Measurements from ENCODE around the gene HARS1.
"Not testable (repeated sequence)": the region's sequence is repeated elsewhere in the genome, so short reads cannot be mapped to it uniquely, and the experiment has no call there.

HARS1 gene

DNA sequence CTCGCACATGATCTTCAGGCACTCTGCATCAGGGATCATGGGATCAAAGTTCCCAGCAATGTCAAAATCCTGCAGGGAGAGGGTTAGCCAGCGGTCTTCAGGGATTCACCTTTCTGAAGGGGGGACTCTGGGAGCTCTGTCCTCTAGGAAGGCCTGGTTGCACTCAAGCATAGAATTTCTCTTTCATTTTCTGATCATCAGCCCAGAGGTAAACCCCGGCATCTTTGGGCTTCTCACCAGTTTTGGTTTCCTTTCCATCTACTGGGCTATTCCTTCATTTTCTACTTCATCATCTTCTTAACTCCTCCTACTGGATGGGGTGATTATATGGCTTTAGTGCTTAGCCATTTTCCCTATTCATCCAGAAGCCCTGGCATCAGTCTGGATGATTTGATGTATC is 13.2 kb downstream of the HARS1 start:
- no peak for DNase-seq (ENCODE audit: low spot score)

- no peak for DNase-seq (ENCODE audit: low spot score)
Measured at GRCh38 chr5:140674629-140675028, 16.5 kb downstream of the HARS1 start.

- DNase-seq (ENCODE audit: low spot score): no peak
Measured at GRCh38 chr5:140674211-140674610, 17.0 kb downstream of the HARS1 start.

DNA sequence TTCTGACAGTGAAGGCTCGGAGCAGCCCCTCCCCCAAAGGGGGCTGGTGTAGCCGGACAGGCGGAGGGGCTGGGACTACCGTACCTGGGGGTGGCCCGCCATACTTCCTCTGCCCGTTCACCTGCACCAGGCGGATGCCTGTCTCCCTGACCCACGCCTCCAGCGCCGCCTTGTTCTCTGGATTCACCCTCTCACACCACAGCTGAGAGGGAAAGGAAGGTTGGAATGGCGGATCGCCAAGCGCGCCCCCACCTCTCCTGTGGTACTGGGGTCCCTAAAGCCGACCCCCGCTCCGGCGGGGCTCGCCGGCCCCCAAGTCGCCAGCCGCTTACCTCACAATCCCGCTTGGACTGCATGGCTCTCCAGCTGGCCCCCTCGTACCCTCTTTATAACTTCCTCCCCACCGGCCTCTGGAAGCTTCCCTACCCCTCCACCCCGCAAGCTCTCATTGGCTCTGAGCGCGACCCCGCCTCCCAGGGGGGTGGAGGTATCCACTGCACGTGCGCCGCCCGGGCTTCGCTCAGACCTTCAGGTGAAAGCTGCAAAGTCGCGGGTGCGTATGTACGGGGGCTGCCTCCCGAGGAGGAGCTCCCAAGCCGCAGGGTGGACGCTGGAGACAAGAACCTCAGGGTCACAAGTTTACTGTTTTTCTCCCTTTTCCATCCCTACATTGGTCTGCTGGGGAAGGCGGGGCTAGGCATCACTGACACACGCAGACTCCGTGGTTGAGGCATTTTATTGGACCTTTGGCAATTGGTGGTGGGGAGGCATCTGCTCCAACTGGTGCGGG is 17.8 kb downstream of the HARS1 start, which contains the start of gene DND1:
DND1 (minus strand) TSS at position 390 of the 790 bp plus-strand sequence; CDS start at position 356, 34 bp downstream.
- no peak for DNase-seq (ENCODE audit: low spot score)

DNA sequence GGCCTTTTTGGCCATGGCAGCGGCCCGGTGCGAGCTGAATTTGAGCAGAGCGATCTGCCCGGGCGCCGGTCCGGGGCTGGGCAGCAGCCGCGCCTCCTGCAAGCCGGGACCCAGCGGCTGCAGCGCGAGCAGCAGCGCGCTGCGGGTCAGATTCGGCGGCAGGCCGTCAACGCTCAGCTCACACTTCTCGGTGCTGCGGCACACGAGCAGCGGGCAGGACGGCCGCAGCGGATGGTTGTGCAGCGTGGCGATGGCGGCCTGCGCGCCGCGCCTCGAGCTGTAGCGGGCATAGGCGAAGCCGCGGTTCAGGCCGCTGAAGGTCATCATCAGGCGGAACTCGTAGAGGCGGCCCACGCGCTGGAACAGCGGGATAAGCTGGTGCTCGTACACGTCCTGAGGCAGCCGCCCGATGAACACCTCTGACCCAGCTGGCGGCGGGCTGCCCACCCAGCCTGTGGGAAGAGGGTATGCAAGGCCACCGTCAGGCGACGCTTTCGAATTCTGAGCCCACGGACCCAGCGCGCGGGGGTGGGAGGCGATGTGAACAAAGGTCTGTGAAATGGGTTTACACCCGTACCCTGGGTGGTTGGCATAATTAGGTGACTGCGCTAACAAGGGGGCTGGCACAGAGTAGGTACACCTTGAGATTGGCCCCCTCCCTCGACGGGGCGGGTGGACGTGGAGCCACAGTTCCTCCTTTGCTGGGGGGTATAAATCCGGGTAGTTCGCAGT is 18.5 kb downstream of the HARS1 start:
- DNase-seq (ENCODE audit: low spot score): no peak

- no peak for DNase-seq (ENCODE audit: low spot score)
Measured at GRCh38 chr5:140671472-140672125, 19.6 kb downstream of the HARS1 start.

GRCh38 chr5:140671035-140671434 is 20.1 kb downstream of the HARS1 start:
- DNase-seq (ENCODE audit: low spot score): not testable (repeated sequence)

GRCh38 chr5:140664359-140665119 is 26.6 kb downstream of the HARS1 start, which contains the start of gene WDR55:
Gene WDR55 (plus strand): TSS chr5:140664904. CDS start chr5:140664913, 9 bp downstream.
- DNase-seq (ENCODE audit: low spot score): peak; percentile 91

DNA sequence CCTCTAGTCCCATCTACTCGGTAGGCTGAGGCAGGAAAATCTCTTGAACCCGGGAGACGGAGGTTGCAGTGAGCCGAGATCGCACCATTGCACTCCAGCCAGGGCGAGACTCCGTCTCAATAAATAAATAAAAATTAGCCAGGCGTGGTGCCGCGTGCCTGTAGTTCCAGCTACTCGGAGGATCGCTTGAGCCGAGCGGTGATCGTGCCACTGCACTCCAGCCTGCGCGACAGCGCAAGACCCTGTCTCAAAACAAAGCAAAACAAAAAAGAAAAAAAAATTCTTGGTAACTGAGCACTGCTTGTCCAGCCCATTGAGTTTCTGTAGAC is 27.2 kb downstream of the HARS1 start:
- DNase-seq (ENCODE audit: low spot score): no peak

DNA sequence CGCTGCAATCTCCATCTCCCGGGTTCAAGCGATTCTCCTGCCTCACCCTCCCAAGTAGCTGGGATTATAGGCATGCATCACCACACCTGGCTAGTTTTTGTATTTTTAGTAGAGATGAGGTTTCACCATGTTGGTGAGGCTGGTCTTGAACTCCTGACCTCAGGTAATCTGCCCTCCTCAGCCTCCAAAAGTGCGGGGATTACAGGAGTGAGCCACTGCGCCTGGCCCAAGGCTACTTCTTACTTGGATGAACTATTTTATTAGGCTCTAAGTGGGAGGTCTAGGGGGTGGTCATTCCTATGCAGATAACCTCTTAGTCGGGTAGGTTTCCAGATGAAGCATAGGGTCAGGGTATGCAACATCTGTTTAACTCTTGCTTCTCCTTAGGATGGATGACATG is 30.8 kb downstream of the HARS1 start:
- not testable (repeated sequence) for DNase-seq (ENCODE audit: low spot score)

- no peak for DNase-seq (ENCODE audit: low spot score)
Measured at GRCh38 chr5:140658870-140659269, 32.3 kb downstream of the HARS1 start.

DNA sequence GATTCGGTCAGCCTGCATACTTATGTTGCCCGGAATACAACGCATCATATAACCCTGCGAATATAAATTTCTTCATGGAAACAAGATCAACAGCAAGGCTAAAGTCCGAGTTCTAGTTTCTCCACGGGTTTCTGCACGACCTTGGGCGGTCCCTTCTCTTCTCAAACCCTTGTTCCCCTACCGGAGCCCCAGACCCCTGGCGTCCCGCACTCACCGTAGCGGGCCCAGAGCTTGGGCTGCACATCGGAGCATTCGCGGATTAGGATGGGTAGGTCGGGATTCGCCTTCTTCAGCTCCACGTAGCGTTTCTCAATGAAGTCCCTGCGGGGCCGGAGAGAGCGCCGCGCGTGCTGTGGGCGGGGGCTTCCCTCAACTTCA is 44.1 kb downstream of the HARS1 start:
- no peak for DNase-seq (ENCODE audit: low spot score)

DNA sequence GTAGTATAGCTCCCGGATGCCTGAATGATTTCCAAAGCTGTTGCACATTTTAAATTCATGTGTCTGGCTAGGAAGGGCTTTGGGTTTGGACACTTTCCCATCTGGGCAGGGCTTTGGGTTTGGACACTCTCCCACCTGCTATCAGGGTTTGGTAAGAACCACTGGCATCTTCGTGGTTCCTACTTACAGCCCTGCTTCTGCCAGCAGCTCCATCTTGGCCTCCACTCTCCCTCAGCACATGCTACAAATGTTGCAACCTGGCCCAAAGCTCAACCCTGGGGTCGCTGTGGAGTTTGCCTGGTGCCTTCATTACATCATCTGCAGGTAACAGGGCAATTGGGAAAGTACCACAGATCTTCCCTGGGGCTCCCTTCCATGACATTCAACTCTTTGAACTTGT is 48.5 kb downstream of the HARS1 start:
- DNase-seq (ENCODE audit: low spot score): no peak

GRCh38 chr5:140641716-140642115 is 49.5 kb downstream of the HARS1 start:
- no peak for DNase-seq (ENCODE audit: low spot score)

DNA sequence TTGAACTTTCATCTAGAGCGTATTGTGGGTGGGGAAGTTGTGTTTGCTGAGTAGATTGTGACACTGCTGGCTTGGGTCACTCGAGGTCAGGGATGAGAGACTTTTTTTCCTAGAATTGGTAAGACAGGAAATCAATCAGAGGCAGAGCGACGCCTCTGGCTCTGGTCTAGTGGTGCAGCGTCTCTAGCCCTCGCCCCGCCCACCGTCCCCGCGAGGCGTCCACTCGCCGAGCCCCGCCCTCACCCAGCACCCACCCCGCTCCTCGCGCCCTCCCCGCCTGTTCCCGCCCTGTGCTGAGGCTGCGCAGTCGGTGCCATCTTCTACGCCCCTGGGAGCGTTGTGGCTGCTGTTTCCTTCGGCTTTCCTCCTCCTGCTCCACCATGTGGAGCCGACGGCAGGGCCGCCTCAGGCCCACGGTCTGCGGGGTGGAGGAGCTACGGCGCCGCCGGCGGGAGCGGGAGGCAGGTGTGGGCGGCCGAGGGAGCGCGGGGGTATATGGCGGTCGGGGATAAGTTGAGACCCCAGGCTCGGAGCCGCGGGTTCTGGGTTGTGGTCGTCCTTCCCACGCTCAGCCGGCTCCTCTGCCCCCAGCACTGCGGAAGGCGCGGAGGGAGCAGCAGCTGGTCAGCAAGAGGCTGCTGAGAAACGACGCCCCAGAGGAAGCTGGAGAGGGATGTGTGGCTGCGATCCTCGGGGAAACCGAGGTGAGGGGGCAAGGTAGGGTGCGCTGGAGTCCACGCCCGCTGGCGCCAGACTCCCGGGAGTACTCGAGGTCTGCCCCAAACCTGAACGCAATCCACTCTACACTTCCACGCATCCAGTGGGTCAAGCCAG is 51.8 kb downstream of the HARS1 start, which contains the start of gene TMCO6:
TMCO6 (plus strand) TSS at position 304 of the 834 bp plus-strand sequence; CDS start at position 381, 77 bp downstream.
- peak; percentile 95 for DNase-seq (ENCODE audit: low spot score)

DNA sequence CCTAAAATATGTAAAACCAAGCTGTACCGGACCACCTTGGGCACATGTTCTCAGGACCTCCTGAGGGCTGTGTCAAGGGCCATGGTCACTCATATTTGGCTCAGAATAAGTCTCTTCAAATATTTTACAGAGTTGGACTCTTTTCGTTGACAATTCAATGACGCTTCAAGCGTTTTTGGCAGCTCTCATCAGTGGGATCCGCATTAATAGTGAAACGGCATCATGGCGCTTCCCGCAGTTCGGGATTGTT is 52.3 kb downstream of the HARS1 start:
- DNase-seq (ENCODE audit: low spot score): not testable (repeated sequence)

- DNase-seq (ENCODE audit: low spot score): no peak
Measured at GRCh38 chr5:140637371-140638100, 53.6 kb downstream of the HARS1 start.

DNA sequence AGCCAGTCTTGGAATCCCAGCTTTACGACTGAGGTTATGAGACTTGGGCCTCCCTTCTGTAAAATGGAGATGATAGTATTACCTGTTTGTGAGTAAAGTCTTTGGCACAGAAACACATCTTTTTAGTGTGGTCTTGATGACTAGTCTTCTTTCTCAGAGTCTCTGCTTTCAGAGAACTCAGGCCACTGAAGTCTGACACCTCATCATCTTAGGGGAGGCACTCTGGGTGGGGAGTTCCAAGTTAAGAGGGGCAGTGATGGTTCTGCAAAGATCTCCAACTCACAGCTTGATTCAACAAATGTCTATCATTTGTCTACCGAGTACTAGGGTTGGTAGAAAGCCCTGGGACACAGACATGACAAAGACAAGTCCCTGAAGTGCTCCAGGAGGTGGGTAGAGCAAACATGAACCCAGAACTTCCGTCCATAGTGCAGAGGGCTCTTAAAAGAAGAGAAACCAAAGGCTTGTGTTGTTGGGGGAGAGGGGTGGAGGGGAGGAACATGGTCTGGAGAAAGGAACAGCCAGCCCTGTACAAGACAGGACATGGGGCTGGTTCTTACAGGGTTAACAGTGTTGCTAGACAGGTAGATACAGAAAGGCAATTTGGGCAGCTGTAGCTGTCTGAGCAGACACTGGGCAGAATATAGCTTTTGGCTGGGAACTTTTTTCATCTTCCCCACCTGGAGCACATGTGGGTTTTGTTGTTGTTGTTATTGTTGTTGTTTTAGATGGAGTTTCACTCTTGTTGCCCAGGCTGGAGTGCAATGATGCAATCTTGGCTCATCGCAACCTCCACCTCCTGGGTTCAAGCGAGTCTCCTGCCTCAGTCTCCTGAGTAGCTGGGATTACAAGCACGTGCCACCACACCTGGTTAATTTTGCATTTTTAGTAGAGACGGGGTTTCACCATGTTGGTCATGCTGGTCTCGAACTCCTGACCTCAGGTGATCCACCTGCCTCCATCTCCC is 55.6 kb downstream of the HARS1 start:
- DNase-seq (ENCODE audit: low spot score): no peak

DNA sequence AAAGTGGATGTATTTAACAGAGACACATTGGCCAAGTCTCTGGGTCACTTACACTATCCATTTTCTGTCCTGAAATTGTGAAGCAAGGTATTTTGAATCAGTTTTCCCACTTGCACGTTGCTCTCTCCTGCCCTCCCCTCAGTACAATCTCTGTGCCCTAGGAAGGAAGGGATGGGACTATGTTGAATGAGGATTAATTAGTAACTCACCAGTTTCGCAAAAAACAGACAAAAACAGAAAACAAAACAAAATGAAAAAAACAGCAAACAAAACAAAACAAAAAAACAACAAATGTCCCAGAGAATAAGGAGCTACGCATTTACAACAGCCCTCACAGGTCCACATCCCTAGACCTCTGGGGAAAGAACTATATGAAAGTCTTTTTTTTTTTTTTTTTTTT is 57.1 kb downstream of the HARS1 start:
- DNase-seq (ENCODE audit: low spot score): no peak

Data from kidney capillary endothelial cell (primary cell).